ENCODE data around the gene ERBB4.

DNA sequence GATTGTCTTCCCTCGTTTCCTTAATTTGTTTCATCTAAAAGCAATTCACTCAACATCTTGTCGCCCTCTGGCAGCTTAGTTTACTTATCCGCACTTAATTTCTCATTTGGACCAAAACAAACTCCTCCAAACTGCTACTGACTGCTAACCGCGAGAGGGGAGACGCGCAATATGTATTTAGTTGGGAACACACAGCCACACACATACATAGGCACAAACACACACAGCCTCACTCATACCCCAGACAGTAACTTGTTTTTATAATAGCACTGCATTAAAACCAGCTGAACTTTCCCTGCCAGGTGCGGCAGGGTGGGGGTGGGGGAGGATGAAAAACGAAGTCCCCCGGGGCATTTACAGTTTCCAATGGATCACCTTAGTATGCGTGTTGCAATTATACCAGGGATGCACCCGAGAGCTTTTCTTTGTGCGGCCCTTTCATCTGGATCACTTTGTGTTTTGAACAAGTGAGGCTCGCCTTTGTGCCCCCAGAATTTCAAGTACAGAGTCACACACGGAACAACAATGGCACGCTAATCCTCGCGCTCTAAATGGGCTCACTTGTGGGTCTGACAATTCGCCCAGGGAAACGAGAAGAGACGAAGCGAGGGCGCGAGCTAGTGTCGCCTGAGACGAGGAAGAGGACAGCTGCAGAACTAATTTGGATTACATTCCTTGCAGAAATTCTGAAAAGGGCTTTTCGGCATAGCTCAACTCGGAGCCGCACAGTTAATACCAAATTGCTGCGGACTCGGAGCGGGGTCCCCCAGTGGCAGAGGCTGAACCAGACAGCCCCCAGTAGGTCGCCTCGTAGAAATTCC lies 2.4 kb downstream of the ERBB4 start:
- TF ChIP-seq, protein P1, sequence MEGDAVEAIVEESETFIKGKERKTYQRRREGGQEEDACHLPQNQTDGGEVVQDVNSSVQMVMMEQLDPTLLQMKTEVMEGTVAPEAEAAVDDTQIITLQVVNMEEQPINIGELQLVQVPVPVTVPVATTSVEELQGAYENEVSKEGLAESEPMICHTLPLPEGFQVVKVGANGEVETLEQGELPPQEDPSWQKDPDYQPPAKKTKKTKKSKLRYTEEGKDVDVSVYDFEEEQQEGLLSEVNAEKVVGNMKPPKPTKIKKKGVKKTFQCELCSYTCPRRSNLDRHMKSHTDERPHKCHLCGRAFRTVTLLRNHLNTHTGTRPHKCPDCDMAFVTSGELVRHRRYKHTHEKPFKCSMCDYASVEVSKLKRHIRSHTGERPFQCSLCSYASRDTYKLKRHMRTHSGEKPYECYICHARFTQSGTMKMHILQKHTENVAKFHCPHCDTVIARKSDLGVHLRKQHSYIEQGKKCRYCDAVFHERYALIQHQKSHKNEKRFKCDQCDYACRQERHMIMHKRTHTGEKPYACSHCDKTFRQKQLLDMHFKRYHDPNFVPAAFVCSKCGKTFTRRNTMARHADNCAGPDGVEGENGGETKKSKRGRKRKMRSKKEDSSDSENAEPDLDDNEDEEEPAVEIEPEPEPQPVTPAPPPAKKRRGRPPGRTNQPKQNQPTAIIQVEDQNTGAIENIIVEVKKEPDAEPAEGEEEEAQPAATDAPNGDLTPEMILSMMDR (IDR thresholded peaks at IDR 0.05) = no peak
- no peak for TF ChIP-seq EP300 (IDR thresholded peaks at IDR 0.05)
- no peak for TF ChIP-seq POLR2A (IDR thresholded peaks at IDR 0.05)
- no peak for TF ChIP-seq POLR2AphosphoS5 (IDR thresholded peaks at IDR 0.05)
